Uterus (tissue), 4 donors: ENCODE results near the gene NR1D2. TPM values are rescaled to one million over a fixed set of nuclear protein-coding genes. Genes with fewer than 3 reads are reported as not detected.

Source experiments
- DNase-seq, 2 donors: peaks; one replicate each; pipeline ENCODE4 v3.0.0-alpha.2; 2019 to 2020
- H3K27ac ChIP-seq, 2 donors: fragments of 200-600 bp; sonication (generic); 1 replicate in 1 of 2; 2 replicates in 1 of 2; pipeline ENCODE4 v1.5.1; 2016 to 2018
- H3K27me3 ChIP-seq, 2 donors: fragments of 200-600 bp; sonication (generic); one replicate each; pipeline ENCODE4 v1.5.1; 2018 to 2019; ENCODE audit warnings: control low read depth in 1 of 2
- H3K36me3 ChIP-seq, 2 donors: fragments of 200-600 bp; sonication (generic); one replicate each; pipeline ENCODE4 v1.5.1; 2019; ENCODE audit warnings: control low read depth in 1 of 2
- H3K4me1 ChIP-seq, 2 donors: fragments of 200-600 bp; sonication (generic); one replicate each; pipeline ENCODE4 v1.5.1; 2018 to 2019; ENCODE audit warnings: control low read depth in 1 of 2
- H3K4me3 ChIP-seq, 2 donors: fragments of 200-600 bp; sonication (generic); 1 replicate in 1 of 2; 2 replicates in 1 of 2; pipeline ENCODE4 v1.5.1; 2018 to 2019; ENCODE audit warnings: mild to moderate bottlenecking in 1 of 2
- H3K9me3 ChIP-seq, 2 donors: fragments of 200-600 bp; sonication (generic); one replicate each; pipeline ENCODE4 v1.5.1; 2019; ENCODE audit warnings: control low read depth in 1 of 2
- CTCF ChIP-seq, 4 experiments: fragments of 200-600 bp in 2 of 4; fragments of 450-650 bp in 2 of 4; sonication (generic) in 2 of 4; IDR thresholded peaks; one replicate each; pipeline ENCODE4 v1.5.1; 2016 to 2019; ENCODE audit warnings: antibody characterized with exemption in 4 of 4, mild to moderate bottlenecking in 2 of 4, moderate library complexity in 1 of 4
- POLR2A ChIP-seq, 2 donors: fragments of 450-650 bp; IDR thresholded peaks; one replicate each; pipeline ENCODE4 v1.6.1; 2016; ENCODE audit warnings: antibody characterized with exemption in 2 of 2, mild to moderate bottlenecking in 1 of 2, moderate library complexity in 1 of 2
- intact Hi-C: fragments of 100-400 bp; cut with DNase I; formaldehyde crosslinking; loops from one replicate; pipeline ENCODE4 v1.15.1; 2023; ENCODE audit warnings: low total_unique reads
- total RNA-seq, 4 donors: library from RNA; depleted of rRNA in 3 of 4; stranded (reverse); fragments of >200 nt in 3 of 4; gene quantifications; one replicate each; pipeline versions ENCODE4 v1.1.0 to v1.2.4, GENCODE V29; 2014 to 2023
- donor health status: DM: yes; HTN: yes; CAD: no.

The NR1D2 gene
- total RNA-seq, 4 donors from 2014 or later, result 36.8 to 95.7 (median 60.2) TPM

- Histone ChIP-seq H3K27me3 (no peaks in the 10 kb centered on the region), H3K36me3 (no peaks in the 10 kb centered on the region), H3K4me1 (no peaks in the 10 kb centered on the region), H3K4me3 (no peak overlapping the region), H3K9me3 (no peaks in the 10 kb centered on the region), H3K27ac (no peak overlapping the region)
- intact Hi-C loops, result no loop called here
- DNase-seq, result no peak
- TF ChIP-seq CTCF (IDR thresholded peaks at IDR 0.05) (no peak), POLR2A (IDR thresholded peaks at IDR 0.05) (no peak)
Observed at GRCh38 chr3:23932571-23932970, 12.5 kb upstream of the NR1D2 start.

- Histone ChIP-seq H3K36me3 (no peaks in the 10 kb centered on the region), H3K4me1 (no peaks in the 10 kb centered on the region), H3K27ac (no peak overlapping the region), H3K9me3 (no peaks in the 10 kb centered on the region), H3K4me3 (no peak overlapping the region), H3K27me3 (no peaks in the 10 kb centered on the region)
- no peak for DNase-seq
- intact Hi-C loops, result no loop called here
- TF ChIP-seq POLR2A (IDR thresholded peaks at IDR 0.05) (no peak), CTCF (IDR thresholded peaks at IDR 0.05) (no peak)
Observed at GRCh38 chr3:23934253-23934652, 10.8 kb upstream of the NR1D2 start.

- DNase-seq, result no peak
- no peak overlapping the region for H3K4me3 ChIP-seq
- no peaks in the 10 kb centered on the region for H3K36me3 ChIP-seq
- TF ChIP-seq POLR2A (IDR thresholded peaks at IDR 0.05), result no peak
- no peaks in the 10 kb centered on the region for H3K9me3 ChIP-seq
- no peaks in the 10 kb centered on the region for H3K27me3 ChIP-seq
- no peaks in the 10 kb centered on the region for H3K4me1 ChIP-seq
- H3K27ac ChIP-seq, result no peak overlapping the region
- intact Hi-C loops, result no loop called here
Observed at GRCh38 chr3:23937296-23937695, 7.8 kb upstream of the NR1D2 start.

- intact Hi-C loops, result no loop called here
- no peak overlapping the region for H3K4me3 ChIP-seq
- no peak overlapping the region for H3K27ac ChIP-seq
- no peak for TF ChIP-seq CTCF (IDR thresholded peaks at IDR 0.05)
- TF ChIP-seq POLR2A (IDR thresholded peaks at IDR 0.05), result no peak
- no peaks in the 10 kb centered on the region for H3K27me3 ChIP-seq
- H3K9me3 ChIP-seq, result no peaks in the 10 kb centered on the region
- DNase-seq, result no peak
- no peaks in the 10 kb centered on the region for H3K36me3 ChIP-seq
- H3K4me1 ChIP-seq, result no peaks in the 10 kb centered on the region
Observed at GRCh38 chr3:23938688-23939087, 6.4 kb upstream of the NR1D2 start.

- no peaks in the 10 kb centered on the region for H3K9me3 ChIP-seq
- H3K36me3 ChIP-seq, result no peaks in the 10 kb centered on the region
- TF ChIP-seq CTCF (IDR thresholded peaks at IDR 0.05), result no peak
- H3K4me3 ChIP-seq, result no peak overlapping the region
- no peak overlapping the region for H3K27ac ChIP-seq
- no peaks in the 10 kb centered on the region for H3K4me1 ChIP-seq
- H3K27me3 ChIP-seq, result no peaks in the 10 kb centered on the region
- no peak for DNase-seq
- intact Hi-C loops, result no loop called here
Observed at GRCh38 chr3:23940775-23941174, 4.3 kb upstream of the NR1D2 start.

GRCh38 chr3:23941440-23941839 is 3.6 kb upstream of the NR1D2 start:
- Histone ChIP-seq H3K36me3 (no peaks in the 10 kb centered on the region), H3K4me1 (no peaks in the 10 kb centered on the region), H3K4me3 (no peak overlapping the region), H3K27me3 (no peaks in the 10 kb centered on the region), H3K9me3 (no peaks in the 10 kb centered on the region), H3K27ac (no peak overlapping the region)
- intact Hi-C loops, result no loop called here
- DNase-seq, result no peak
- TF ChIP-seq CTCF (IDR thresholded peaks at IDR 0.05), result no peak
- TF ChIP-seq POLR2A (IDR thresholded peaks at IDR 0.05), result no peak
